Activated naive CD4-positive, alpha-beta T cell (primary cell): ENCODE measurements around the gene C20orf144.
A peak's percentile ranks its signal among the peaks of the same experiment; 100 is the strongest.

ENCODE experiments used
- DNase-seq, 4 experiments: peaks; one replicate each; lab custom pipeline; 2025; lab: John Stamatoyannopoulos, UW

Gene C20orf144

DNA sequence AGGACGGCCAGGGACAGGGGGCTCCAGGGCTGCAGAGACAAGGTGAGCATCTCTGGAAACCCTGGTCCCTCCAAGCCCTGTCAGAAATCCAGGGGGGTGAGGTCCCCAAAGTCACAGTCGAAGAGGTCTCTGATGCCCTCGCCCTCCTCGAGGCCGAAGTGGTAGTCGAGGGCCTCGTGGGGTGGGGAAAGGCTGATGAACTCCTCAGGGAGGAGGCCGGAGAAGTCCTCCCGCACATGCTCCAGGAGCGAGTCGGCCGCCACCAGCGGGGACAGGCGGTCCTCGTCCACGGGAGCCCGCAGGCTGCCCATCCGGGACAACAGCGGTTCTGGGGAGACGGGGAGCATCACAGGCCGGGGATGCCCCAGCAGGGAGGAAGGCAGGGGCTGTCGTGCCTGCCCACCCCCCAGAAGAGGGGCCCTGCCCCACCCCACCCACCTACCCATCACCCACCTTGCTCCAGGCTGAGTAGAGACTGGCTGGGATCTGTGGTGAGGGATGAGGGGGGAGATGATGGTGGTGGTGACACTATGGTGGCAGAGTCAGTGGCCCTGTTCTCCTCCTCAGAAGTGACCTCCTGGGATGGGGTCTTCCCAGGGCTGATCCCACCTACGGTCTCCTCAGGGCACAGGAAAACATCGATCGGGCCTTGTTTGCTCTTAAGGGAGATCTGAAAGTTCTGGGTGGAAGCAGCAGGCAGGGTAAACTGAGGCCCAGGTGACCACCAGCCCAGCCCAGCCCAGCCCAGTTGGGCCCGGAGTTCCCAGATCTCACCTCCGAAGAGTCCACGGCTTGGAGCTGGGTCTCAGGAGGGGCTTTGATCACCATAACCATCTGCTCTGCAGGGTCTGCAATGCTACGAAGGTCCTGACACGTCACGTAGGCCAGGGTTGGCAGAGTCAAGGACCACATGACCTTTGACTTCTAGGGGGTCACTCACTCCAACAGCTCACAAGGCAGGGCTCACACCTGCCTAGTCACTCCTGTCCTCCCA lies 14.8 kb downstream of the C20orf144 start:
- DNase-seq, result no peak

- no peak for DNase-seq
These were observed 16.0 kb downstream of the C20orf144 start for GRCh38 chr20:33677991-33678702.

GRCh38 chr20:33679758-33680485 lies 17.8 kb downstream of the C20orf144 start:
- no peak for DNase-seq

GRCh38 chr20:33680686-33681085 lies 18.6 kb downstream of the C20orf144 start:
- DNase-seq, result no peak

GRCh38 chr20:33681288-33681687 lies 19.2 kb downstream of the C20orf144 start:
- DNase-seq, result no peak

GRCh38 chr20:33681728-33682353 lies 19.7 kb downstream of the C20orf144 start:
- DNase-seq, result no peak

DNA sequence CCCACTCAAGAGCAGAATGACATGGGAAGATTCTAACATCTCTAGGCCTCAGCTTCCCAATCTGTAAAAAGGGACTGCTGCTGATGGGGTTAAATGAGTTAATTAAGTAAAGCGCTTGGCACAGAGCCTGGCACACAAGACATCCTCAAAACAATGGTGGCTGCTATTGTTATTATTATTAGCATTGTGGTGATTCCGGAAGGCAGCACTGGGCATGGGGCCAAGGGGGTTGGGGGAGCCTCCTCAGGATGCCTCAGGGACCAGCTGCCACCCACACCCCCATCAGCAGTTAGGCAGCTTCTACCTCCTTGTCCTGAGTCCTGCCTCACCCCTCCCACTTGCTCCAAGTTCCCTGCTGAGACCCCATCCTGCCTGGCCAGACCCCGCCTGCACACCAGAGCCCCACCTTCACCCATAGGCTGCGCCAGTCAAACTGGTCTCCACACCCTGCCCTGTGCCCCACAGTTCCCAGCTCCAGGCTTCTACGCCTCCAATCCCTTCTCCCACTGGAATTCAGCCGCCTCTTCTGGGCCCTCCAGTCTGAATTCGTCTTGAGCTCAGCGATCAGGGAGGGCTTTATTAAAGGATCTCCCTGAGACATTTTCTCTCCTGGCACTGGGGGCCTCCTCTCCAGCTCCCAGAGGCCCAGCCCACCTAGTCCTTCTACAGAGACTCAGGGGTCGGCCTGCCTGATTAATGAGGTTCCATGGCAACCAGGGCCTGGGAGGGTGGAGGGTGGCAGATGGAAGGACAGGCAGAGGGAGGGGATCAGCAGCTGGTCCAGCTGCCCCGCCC lies 22.6 kb downstream of the C20orf144 start:
- no peak for DNase-seq

DNA sequence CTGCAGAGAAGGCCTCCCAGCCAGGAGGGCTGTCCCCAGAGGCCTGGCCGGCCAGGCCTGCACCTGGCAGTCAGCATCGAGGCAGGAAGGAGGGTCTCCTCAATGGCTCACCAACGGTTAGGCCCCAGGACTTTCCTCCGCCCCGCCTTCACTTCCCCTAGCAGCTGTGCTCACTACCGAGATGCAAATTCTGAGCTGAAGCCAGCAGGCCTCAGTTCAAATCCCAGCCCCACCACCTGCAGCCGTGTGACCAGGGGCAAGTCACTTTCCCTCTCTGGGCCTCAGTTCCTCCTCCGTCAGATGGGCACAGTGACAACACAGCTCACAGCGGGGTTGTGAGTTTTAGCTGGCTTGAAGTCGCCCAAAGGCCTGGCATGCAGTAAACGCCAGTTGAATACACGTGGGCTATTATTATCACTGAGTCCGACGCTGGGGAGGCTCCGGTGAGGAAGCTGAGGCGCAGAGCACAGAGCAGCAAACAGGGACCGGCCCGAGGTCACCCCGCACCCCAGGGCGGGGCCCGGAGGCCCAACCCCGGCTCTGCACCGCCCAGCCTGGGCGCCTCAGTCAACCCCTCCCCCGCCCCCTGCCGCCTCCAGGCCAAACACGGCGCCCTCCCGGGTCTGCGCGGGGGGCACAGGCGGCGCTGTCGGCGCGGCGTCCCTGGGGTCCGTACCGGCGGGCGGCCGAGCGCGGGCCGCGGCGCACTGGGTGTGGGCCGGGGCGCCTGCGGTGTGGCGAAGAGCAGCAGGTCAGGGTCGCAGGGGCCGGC lies 23.4 kb downstream of the C20orf144 start:
- DNase-seq, result no peak

DNA sequence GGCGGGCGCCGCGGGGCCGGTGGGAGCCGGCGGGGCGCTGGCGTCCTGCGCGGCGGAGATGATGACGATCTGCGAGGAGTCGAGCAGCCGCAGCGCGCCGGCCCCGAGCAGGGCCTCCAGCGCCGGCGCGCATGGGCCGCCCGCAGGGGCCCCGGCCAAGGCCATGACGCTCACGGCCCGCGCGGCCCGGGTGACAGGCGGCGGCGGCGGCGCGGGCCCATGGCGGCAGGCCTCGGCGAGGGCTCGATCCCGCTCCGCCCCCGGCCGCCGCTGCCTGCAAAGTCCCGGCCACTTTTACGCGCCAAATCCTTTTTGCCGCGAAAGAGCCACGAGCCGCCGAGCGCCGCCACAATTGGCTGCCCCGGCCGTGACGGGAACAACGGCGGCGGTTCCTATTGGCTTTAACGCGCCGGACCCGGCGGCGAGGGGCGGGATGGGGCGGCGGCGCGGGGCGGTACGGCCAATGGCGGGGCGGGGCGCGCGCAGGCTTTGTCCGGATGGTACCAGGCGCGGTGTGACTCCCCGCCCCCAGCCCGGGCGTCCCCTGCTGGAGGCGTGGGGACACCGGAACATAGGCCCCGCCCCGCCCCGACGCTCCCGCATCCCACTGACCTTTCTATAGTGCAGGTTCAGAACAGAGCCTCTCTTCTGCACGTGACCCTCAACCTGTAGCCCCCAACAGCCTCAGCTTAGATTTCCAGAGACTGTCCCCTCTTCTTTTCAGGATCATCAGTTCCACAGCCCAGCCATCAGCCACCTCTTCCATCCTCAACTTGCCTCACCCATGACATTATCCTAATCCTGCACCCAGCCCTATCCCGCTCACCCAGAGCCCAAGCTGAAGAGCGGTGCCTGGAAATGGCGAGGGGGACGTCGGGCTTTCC lies 24.2 kb downstream of the C20orf144 start, which contains the start of gene E2F1:
TSS of gene E2F1 (minus strand) at position 286 of the 884 bp plus-strand sequence. CDS start at position 165, 121 bp downstream.
- peak; percentile 77 to 91 (median 86) for DNase-seq

DNA sequence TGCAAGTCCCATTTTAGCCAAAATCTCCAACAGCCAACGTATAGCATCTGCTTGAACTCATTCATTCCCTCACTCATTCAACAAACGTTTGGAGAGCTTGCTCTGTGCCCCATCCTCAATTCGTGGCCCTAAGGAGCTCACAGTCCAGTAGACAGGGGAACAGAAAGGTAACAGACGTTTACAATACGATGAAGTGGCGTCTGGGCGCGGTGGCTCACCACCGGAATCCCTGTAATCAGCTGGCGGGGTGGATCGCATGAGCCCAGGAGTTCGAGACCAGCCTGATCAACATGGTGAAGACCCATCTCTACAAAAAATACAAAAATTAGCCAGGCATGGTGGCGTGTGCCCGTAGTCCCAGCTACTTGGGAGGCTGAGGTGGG lies 24.8 kb downstream of the C20orf144 start:
- DNase-seq, result no peak

DNA sequence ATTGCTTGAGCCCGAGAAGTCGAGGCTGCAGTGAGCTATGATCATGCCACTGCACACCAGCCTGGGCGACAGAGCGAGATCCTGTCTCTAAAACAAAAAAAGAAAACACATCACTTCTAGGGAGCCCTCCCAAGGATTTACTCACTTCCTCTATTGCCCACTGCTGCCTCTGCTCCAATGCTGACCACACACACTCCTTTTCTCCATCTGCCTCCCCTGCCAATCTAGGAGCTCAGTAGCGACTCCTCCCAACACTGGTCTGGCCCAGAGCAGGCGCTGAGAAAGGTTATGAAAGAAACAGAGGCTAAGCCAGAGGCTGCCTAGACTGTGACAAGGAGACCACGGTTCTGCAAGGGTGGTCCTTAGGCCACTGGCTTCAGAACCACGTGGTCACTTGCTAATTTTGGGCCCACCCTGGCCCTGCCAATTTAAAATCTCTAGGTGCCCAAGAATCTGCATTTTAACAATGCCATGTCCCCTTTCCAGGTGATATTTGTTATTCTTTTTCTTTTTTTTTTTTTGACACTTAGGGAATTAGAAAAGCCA lies 25.3 kb downstream of the C20orf144 start:
- no peak for DNase-seq

DNA sequence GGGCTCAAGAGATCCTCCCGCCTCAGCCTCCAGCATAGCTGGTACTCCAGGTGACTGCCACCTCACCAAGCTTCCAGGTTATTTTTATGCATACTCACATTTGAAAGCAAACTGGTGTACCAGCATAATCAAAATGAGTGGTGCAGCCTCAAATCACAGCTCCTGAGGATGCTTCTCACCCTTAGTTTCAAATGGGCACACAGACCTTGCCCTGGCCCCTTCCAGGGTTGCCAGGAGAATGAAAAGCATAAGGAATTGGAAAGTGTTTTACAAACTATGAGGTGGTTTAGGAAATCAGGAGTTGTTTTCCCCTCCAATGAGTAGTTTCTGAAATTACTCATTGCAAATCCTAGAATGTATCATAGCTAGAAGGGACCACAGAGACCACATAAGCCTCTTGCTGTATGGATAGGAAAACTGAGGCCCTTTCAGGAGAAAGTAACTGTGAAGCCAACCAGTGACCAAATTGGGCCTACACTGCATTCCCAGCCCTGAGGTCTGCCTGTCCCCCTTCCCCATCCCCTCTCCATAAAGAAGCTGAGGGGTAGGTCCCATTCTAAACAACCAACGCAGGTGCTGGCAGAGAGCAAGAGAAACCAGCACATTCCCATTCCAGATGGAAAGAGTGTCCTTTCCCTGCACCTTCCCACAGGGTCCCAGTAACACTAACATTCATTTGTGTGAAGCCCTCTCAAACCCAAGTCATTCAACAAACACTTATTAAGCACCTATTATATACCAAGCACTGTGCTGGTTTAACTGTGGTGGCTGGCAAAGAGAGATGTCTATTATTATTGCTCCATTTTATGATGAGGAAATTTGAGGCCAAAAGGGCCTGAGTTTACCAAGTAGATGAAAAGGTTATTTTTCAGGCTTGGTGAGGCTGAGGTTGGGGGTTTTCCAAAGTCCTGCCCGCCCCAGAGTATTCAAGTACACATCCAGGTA lies 26.1 kb downstream of the C20orf144 start:
- no peak for DNase-seq

DNA sequence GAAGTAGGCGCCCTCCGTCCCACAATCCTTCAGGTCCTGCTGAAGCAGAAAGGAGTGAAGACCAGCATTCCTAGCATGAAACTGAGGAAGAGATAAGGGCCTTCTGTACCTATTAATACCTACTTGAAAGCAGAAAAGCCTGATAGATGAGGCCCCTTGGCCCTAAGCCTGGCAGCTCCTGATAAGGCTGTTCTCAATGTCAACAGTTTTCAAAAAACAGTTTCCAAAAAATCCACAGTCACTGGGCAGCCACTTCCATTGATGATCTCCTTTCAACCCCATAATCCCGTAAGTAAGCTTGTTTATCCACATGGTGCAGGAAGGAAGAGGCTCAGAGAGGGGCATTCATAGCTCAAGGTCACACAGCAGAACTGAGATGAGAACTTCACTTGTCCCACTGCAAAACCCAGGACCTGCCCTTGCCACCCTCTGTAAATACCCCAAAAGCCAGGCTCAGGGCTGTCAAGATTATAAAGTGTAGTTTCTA lies 26.9 kb downstream of the C20orf144 start:
- DNase-seq, result no peak

DNA sequence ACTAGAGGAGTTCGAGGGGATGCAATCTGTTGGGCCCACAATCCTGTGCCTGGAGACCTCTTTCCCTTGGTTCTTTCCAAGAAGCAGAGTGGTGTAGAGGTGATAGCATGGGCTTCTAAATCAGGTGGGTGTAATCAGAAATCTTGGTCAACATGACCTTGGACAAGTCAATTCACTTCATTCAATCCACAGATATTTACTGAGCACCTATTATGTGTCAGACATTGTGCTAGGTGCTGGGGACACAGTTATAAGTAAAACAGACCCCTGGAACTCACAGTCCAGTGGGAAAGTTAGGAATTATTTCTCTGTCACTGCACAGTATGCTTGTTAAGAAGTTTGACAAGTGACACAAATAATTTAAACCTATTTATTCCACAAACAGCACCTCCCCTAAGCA lies 27.4 kb downstream of the C20orf144 start:
- no peak for DNase-seq

GRCh38 chr20:33689973-33690372 lies 27.8 kb downstream of the C20orf144 start:
- peak in 2 of 4 experiments; percentile 37 to 47 for DNase-seq

DNA sequence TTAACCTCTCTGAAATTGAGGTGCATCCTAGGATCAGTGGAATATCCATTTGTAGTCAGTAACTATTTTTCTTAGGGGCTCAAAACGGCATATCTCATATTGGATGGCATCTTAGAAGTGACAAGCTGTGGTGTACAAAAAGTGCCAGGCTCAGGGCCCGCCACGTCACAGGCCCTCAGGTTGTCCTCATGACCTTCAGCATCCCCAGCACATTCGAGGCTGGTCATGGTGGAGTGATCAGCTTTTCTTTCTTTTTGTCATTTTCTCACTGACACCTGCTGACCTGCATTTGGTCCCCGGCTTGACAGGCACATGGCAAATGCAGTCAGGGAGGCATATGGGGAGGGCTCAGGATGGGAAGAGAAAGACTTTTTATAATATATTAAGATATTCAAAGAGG lies 31.2 kb downstream of the C20orf144 start:
- DNase-seq, result no peak
